GM19452 (cell line): Measurements from ENCODE around the gene C1D.
"Not testable (repeated sequence)": the region's sequence is repeated elsewhere in the genome, so short reads cannot be mapped to it uniquely, and the experiment has no call there.

Source experiments
- ATAC-seq: cut with Tn5 transposase; IDR thresholded peaks from one replicate; pipeline ENCODE4 v1.9.1; 2021; ENCODE audit not compliant: unreplicated experiment

Gene C1D

GRCh38 chr2:68009526-68009925 is 53.3 kb downstream of the C1D start:
- ATAC-seq = no peak

GRCh38 chr2:68000170-68000825 is 62.5 kb downstream of the C1D start:
- no peak for ATAC-seq

GRCh38 chr2:67999332-67999731 is 63.5 kb downstream of the C1D start:
- ATAC-seq = no peak

- ATAC-seq = no peak
Measured at GRCh38 chr2:67997903-67998302, 64.9 kb downstream of the C1D start.

- ATAC-seq = no peak
Measured at GRCh38 chr2:67997528-67997900, 65.3 kb downstream of the C1D start.

- no peak for ATAC-seq
Measured at GRCh38 chr2:67996772-67997527, 65.9 kb downstream of the C1D start.

GRCh38 chr2:67994716-67995115 is 68.1 kb downstream of the C1D start:
- ATAC-seq = no peak

GRCh38 chr2:67994069-67994468 is 68.7 kb downstream of the C1D start:
- ATAC-seq = not testable (repeated sequence)

- ATAC-seq = no peak
Measured at GRCh38 chr2:67993329-67993728, 69.5 kb downstream of the C1D start.

GRCh38 chr2:67991456-67991855 is 71.3 kb downstream of the C1D start:
- ATAC-seq = no peak
